GM21576 (cell line): ENCODE measurements around the gene ZNF672.
"Not testable (repeated sequence)": the region's sequence is repeated elsewhere in the genome, so short reads cannot be mapped to it uniquely, and the experiment has no call there.

Experiments used
- ATAC-seq: cut with Tn5 transposase; IDR thresholded peaks from one replicate; pipeline ENCODE4 v1.9.1; 2021; ENCODE audit warnings: mild to moderate bottlenecking, moderate library complexity; ENCODE audit not compliant: unreplicated experiment

Gene ZNF672

GRCh38 chr1:248852481-248853405, 14.7 kb downstream of the ZNF672 start:
- ATAC-seq = peak; percentile 42

- no peak for ATAC-seq
Observed at GRCh38 chr1:248853663-248854375, 15.8 kb downstream of the ZNF672 start.

- ATAC-seq = no peak
Observed at GRCh38 chr1:248855580-248855979, 17.6 kb downstream of the ZNF672 start.

- ATAC-seq = no peak
Observed at GRCh38 chr1:248856176-248856575, 18.2 kb downstream of the ZNF672 start.

GRCh38 chr1:248857201-248857600, 19.2 kb downstream of the ZNF672 start:
- ATAC-seq = no peak

- no peak for ATAC-seq
Observed at GRCh38 chr1:248857749-248858095, 19.7 kb downstream of the ZNF672 start.

- ATAC-seq = peak; percentile 39
Observed at GRCh38 chr1:248858096-248858890, 20.3 kb downstream of the ZNF672 start.

- peak; percentile 65 for ATAC-seq
Observed at GRCh38 chr1:248858891-248859889, 21.2 kb downstream of the ZNF672 start, which contains the start of gene ZNF692. Gene ZNF692 (minus strand): TSS chr1:248859085. CDS start chr1:248858309, 776 bp downstream.

- ATAC-seq = no peak
Observed at GRCh38 chr1:248860007-248860406, 22.0 kb downstream of the ZNF672 start.

GRCh38 chr1:248861616-248862015, 23.6 kb downstream of the ZNF672 start:
- ATAC-seq = no peak

GRCh38 chr1:248862695-248862997, 24.6 kb downstream of the ZNF672 start:
- peak; percentile 3 for ATAC-seq

- ATAC-seq = peak; percentile 71
Observed at GRCh38 chr1:248862998-248863881, 25.2 kb downstream of the ZNF672 start.

- ATAC-seq = no peak
Observed at GRCh38 chr1:248871837-248872401, 33.9 kb downstream of the ZNF672 start.

- ATAC-seq = peak; percentile 34
Observed at GRCh38 chr1:248872752-248873408, 34.9 kb downstream of the ZNF672 start.

GRCh38 chr1:248873409-248873992, 35.5 kb downstream of the ZNF672 start:
- ATAC-seq = peak; percentile 80

GRCh38 chr1:248873993-248874533, 36.0 kb downstream of the ZNF672 start:
- peak; percentile 55 for ATAC-seq

GRCh38 chr1:248881261-248881660, 43.2 kb downstream of the ZNF672 start:
- ATAC-seq = no peak

GRCh38 chr1:248882427-248882826, 44.4 kb downstream of the ZNF672 start:
- ATAC-seq = not testable (repeated sequence)
